Measurements from ENCODE around the gene ASB14.

Gene ASB14

DNA sequence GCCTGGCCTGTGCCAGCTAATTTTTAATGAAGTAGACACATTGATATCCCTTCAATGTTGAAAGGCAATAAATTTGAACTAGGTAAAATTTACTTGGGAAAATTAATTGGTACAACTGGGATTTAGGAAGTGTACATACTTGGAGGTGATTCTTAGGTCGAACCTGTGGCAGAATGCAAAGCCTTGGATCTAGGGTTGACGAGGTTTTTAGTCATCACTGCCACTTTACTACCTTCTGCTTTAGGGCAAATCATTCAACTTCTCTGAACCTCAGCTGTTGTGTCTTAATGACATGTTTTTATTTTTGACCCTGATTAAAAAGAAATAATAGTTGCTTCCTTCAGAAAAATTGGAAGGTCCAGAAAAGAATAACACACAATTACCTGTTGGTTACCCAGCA is 62.5 kb downstream of the ASB14 start:
- Histone ChIP-seq H3K36me3 (ENCODE audit: low read length) (no peaks in the 10 kb centered on the region), H3K9me2 (replicated peaks; ENCODE audit: insufficient read depth, low read length) (no peaks in the 10 kb centered on the region), H3K9ac (ENCODE audit: low read length) (no peak overlapping the region), H3K4me3 (ENCODE audit: insufficient read depth, low read length, poor library complexity, severe bottlenecking) (no peak overlapping the region), H3K9me3 (ENCODE audit: insufficient read depth, low read length) (no peaks in the 10 kb centered on the region), H2AFZ (ENCODE audit: low read depth, low read length, severe bottlenecking) (no peak overlapping the region), H3K27me3 (ENCODE audit: low read length) (no peaks in the 10 kb centered on the region), H3K27ac (ENCODE audit: low read depth, low read length) (no peak overlapping the region), H3K4me2 (ENCODE audit: low read depth, low read length, poor library complexity, severe bottlenecking) (peak overlapping the region; percentile 99), H3F3A (ENCODE audit: insufficient read depth) (peaks cover 39% of the 10 kb centered on the region), H4K20me1 (ENCODE audit: low read depth, low read length) (no peaks in the 10 kb centered on the region), H3K79me2 (ENCODE audit: insufficient read depth, low read length) (peaks cover 69% of the 10 kb centered on the region)
- no peak for TF ChIP-seq EZH2phosphoT487 (conservative IDR thresholded peaks at IDR 0.05; ENCODE audit: low read length)
- TF ChIP-seq, protein P1, sequence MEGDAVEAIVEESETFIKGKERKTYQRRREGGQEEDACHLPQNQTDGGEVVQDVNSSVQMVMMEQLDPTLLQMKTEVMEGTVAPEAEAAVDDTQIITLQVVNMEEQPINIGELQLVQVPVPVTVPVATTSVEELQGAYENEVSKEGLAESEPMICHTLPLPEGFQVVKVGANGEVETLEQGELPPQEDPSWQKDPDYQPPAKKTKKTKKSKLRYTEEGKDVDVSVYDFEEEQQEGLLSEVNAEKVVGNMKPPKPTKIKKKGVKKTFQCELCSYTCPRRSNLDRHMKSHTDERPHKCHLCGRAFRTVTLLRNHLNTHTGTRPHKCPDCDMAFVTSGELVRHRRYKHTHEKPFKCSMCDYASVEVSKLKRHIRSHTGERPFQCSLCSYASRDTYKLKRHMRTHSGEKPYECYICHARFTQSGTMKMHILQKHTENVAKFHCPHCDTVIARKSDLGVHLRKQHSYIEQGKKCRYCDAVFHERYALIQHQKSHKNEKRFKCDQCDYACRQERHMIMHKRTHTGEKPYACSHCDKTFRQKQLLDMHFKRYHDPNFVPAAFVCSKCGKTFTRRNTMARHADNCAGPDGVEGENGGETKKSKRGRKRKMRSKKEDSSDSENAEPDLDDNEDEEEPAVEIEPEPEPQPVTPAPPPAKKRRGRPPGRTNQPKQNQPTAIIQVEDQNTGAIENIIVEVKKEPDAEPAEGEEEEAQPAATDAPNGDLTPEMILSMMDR (IDR thresholded peaks at IDR 0.05; ENCODE audit: insufficient read depth, low read length, poor library complexity, severe bottlenecking), result no peak

DNA sequence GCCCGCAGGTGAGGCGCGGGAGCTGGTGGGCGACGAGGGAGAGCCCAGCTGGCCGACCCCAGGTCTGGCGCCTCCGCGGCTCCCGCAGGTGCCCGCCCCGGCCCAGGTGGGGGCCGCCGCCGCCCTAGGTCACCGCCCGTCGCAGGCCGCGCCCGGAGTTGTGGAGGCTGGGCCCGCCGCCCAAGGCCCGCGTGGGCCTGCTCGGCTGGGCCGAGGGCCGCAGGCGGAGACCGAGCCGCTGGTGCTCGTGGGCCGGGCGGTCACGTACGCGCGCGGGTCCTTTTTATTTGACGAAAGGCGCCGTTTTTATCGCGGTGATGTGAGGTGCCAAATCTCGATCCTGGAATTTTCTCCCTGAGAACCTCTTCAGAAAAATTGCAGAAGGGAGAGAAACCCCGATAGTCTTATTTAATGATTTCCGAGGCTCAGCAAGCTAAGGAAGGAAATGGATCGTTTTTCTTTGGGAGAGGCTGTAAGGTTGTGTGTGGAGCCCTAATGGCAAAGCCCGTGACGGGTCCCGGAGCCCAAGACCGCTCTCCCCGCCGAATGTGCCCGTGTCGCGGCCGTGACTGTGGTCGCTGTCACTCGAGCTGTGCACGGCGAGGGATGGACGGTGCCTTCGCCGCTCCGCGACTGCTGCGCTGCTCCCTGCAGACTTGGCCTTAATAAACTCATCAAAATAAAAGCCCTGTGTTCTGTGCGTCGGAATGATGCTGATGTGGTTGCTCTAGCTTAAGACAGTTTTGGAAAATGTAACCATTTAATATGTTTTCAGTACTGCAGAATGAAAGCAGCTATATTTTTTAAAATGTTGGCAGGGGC is 64.3 kb downstream of the ASB14 start:
- Histone ChIP-seq H3K9me3 (ENCODE audit: insufficient read depth, low read length) (no peaks in the 10 kb centered on the region), H3K36me3 (ENCODE audit: low read length) (no peaks in the 10 kb centered on the region), H3K79me2 (ENCODE audit: insufficient read depth, low read length) (peaks cover 52% of the 10 kb centered on the region), H3K4me2 (ENCODE audit: low read depth, low read length, poor library complexity, severe bottlenecking) (peak overlapping the region; percentile 99), H3K9me2 (replicated peaks; ENCODE audit: insufficient read depth, low read length) (no peaks in the 10 kb centered on the region), H3K27me3 (ENCODE audit: low read length) (no peaks in the 10 kb centered on the region), H4K20me1 (ENCODE audit: low read depth, low read length) (no peaks in the 10 kb centered on the region), H3K4me3 (ENCODE audit: insufficient read depth, low read length, poor library complexity, severe bottlenecking) (peak overlapping the region; percentile 93), H3K9ac (ENCODE audit: low read length) (peak overlapping the region; percentile 93), H3K27ac (ENCODE audit: low read depth, low read length) (peak overlapping the region; percentile 71), H2AFZ (ENCODE audit: low read depth, low read length, severe bottlenecking) (peak overlapping the region; percentile 90), H3F3A (ENCODE audit: insufficient read depth) (peaks cover 32% of the 10 kb centered on the region)
- no peak for TF ChIP-seq EZH2phosphoT487 (conservative IDR thresholded peaks at IDR 0.05; ENCODE audit: low read length)
- TF ChIP-seq, protein P1 (IDR thresholded peaks at IDR 0.05; ENCODE audit: insufficient read depth, low read length, poor library complexity, severe bottlenecking), result no peak

DNA sequence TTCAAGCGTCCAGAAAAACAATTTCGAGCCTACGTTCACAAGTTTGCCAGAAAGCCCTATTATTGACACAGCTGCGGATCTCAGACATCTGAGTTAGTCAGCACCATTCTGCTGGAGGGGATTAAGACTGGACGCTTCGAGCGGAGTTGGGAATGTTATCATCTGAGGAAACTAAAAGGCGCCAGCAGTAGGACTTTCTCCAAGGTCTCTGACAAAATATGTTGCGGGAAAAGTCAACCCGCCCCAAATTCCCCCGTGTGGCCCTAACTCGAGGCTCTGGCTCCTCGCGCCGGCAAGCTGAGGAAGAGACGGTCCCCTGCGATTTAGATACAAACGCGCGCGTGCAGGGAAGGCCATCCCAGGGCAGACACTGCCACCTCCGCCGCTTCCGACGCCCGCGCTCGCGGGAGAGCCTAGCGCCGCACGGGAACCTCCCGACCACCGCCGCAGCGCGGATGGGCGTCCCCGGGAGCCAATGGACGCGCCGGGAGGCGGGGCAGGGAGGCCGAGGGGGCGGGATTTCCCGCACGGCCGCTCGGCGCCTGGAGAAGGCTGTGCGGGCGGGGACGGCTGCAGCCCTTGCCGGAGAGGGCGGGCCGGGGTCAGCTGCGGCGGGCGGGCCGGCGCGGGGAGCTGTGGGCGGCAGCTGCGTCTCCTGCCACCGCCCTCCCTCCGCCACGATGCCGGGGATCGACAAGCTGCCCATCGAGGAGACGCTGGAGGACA is 65.1 kb downstream of the ASB14 start, which contains the start of gene APPL1:
TSS of gene APPL1 (plus strand) at position 526 of the 726 bp plus-strand sequence. CDS start at position 681, 155 bp downstream.
- Histone ChIP-seq H3K27me3 (ENCODE audit: low read length) (no peaks in the 10 kb centered on the region), H3K27ac (ENCODE audit: low read depth, low read length) (peak within 1 kb of the TSS; percentile 71), H3K9ac (ENCODE audit: low read length) (peak within 1 kb of the TSS; percentile 93), H4K20me1 (ENCODE audit: low read depth, low read length) (no peaks in the 10 kb centered on the region), H3K4me2 (ENCODE audit: low read depth, low read length, poor library complexity, severe bottlenecking) (peak within 1 kb of the TSS; percentile 99), H2AFZ (ENCODE audit: low read depth, low read length, severe bottlenecking) (peak within 1 kb of the TSS; percentile 99), H3K79me2 (ENCODE audit: insufficient read depth, low read length) (peaks cover 45% of the 10 kb centered on the region), H3K9me2 (replicated peaks; ENCODE audit: insufficient read depth, low read length) (no peaks in the 10 kb centered on the region), H3K36me3 (ENCODE audit: low read length) (no peaks in the 10 kb centered on the region), H3F3A (ENCODE audit: insufficient read depth) (peaks cover 29% of the 10 kb centered on the region), H3K9me3 (ENCODE audit: insufficient read depth, low read length) (no peaks in the 10 kb centered on the region), H3K4me3 (ENCODE audit: insufficient read depth, low read length, poor library complexity, severe bottlenecking) (peak within 1 kb of the TSS; percentile 93)
- TF ChIP-seq, protein P1 (IDR thresholded peaks at IDR 0.05; ENCODE audit: insufficient read depth, low read length, poor library complexity, severe bottlenecking), result no peak
- TF ChIP-seq EZH2phosphoT487 (conservative IDR thresholded peaks at IDR 0.05; ENCODE audit: low read length), result no peak
